ENCODE data around the gene TLE4.

The TLE4 gene

DNA sequence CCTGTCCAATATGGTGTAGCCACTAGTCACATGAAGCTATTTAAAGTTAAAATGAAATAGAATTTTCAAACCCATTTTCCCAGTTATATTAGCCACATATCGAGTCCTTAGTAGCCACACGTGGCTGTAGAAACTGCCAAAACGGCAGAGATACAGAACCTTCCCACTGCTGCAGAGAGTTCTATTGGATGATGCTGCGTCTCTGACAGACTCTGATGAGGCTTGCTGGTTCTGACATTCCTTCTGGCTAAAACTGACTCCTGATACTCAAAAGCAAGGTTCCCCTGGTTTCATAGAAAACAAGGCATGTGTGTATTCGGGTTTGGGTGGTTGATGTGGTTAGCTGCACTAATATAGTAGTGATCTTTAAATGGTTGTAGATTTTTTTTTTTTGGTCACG, 91.5 kb downstream of the TLE4 start:
- DNase-seq (ENCODE audit: low read depth, low spot score) = no peak

DNA sequence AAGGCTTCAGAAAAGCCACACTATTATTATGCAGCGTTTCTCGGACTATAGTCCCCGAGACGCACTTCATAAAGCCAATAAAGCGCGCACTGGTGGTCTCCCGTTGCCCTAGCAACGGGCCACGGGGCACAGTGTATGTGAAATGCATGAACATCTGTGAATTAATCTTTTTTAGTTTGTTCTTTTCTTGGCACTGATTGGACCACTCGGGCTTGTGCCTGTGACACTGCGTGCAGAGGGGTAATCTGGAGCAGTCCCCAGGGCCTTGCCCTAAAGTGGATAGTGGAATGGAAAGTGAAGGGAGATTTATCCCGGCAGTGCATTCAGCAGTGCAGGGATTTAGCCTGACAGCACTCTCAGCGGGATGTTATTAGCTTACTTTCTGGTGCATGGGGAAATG, 92.1 kb downstream of the TLE4 start:
- no peak for DNase-seq (ENCODE audit: low read depth, low spot score)

DNA sequence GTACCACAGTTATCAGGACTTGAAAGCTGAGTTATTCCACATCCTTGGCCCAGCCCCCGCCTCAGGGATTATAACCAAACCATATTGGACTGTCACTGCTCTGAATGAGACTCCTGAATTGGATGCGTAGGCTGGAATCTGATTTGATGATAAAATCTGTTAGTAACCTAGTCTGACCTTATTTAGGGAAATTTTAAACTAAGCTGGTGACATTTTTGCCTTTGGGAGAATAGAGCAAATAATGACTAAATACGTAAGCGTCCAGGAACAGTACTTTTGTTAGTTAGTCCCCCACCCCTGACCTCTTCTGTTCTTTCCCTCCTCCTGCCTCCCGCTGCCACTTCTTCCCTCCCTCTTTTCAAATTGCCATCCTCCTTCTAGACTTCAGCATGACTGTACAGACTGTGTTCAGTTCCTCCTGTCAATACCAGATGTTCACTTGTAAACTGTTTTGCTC, 92.6 kb downstream of the TLE4 start:
- no peak for DNase-seq (ENCODE audit: low read depth, low spot score)

GRCh38 chr9:79665369-79665768, 93.6 kb downstream of the TLE4 start:
- no peak for DNase-seq (ENCODE audit: low read depth, low spot score)

DNA sequence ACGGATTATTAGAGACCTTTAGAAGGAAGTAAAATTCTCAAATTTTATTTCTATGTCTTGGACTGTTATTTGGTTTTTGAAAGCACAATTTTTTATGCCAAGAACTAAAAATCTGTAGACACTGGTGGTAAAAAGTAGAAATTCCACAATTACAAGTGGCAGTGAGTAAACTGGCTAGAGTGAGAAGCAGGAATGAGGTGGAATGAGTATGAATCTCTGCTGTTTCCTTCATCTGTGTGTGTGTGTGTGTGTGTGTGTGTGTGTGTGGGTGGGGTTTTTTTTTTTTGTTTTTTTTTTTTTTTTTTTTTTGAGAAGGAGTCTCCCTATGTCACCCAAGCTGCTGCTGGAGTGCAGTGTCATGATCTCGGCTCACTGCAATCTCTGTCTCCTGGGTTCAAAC, 94.2 kb downstream of the TLE4 start:
- DNase-seq (ENCODE audit: low read depth, low spot score) = no peak

GRCh38 chr9:79667120-79667519, 95.4 kb downstream of the TLE4 start:
- no peak for DNase-seq (ENCODE audit: low read depth, low spot score)

GRCh38 chr9:79667817-79668436, 96.2 kb downstream of the TLE4 start:
- DNase-seq (ENCODE audit: low read depth, low spot score) = no peak

GRCh38 chr9:79668956-79669355, 97.2 kb downstream of the TLE4 start:
- DNase-seq (ENCODE audit: low read depth, low spot score) = no peak

- DNase-seq (ENCODE audit: low read depth, low spot score) = no peak
These were observed 98.7 kb downstream of the TLE4 start for GRCh38 chr9:79670269-79670961.

DNA sequence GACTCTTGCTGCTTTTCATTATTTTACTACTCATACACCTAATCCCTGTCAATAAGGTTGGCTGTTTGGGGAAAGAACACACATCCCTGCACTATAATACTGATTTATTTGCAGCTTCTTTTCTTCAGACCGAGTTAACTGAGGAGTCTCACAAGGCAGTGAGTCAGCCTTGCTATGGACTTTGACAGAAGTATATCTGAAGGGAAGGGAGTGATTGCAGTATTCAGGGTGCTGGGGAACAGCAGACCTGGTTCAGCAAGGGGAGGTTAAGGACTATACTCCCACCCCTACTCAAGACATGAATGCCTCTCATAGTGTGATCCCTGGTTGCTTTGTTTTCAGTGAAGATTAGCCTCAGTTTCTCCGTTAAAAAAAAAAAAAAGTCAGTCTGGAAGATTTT, 99.8 kb downstream of the TLE4 start:
- DNase-seq (ENCODE audit: low read depth, low spot score) = no peak

GRCh38 chr9:79672236-79672635, 100.5 kb downstream of the TLE4 start:
- no peak for DNase-seq (ENCODE audit: low read depth, low spot score)

- DNase-seq (ENCODE audit: low read depth, low spot score) = no peak
These were observed 101.1 kb downstream of the TLE4 start for GRCh38 chr9:79672891-79673290.

DNA sequence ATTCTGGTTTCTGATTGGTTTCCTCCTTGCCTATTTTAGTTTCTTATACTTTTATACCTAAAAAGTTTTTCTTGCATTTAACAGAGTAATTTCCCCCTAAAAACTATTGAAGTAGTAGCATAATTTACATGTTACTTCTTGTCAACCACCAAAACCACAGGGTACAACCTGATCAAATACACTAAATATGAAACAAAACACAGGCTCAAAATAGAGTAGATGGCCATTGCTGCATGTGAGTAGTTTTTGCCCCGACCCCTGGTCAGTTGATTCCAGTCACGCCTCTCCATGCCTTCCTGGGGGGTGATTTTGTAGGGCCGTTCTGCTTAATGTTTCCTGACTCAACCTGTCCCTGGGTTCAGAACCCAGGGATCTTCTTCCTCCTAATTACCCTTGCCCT, 101.8 kb downstream of the TLE4 start:
- DNase-seq (ENCODE audit: low read depth, low spot score) = no peak

DNA sequence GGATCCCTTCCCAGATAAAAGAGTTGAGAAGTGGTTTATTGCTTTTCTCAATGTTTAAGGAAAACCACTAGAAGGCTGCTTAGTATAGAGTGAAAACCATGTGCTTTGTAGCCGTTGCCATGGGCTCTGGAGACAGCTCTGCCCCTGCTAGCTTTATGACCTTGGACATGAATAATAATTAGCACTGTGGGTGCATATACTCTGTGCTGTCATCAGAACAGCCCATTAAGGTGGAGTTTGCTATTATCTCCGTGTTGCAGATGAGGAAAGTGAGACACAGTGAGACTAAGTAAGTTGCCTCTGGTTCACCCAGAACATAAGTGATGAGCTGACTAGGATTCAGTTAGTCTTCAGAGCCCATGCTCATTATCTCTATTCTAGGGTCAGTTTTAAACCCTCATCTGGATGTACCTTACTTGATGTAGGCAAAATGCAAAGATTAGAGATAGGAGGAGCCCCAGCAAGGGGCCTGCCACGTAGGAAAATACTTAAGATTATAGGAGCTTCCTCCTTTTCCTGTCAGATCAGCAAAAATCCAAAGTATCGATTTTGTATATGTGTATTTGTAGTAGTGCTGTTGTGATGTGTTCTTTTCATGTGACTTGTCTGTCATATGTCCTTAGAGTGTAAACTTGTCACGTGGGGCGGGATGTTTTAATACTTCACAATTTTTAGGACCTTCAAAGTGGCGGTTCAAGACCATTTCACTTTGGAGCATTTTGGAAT, 102.5 kb downstream of the TLE4 start:
- no peak for DNase-seq (ENCODE audit: low read depth, low spot score)

GRCh38 chr9:79681576-79681975, 109.8 kb downstream of the TLE4 start:
- DNase-seq (ENCODE audit: low read depth, low spot score) = no peak

DNA sequence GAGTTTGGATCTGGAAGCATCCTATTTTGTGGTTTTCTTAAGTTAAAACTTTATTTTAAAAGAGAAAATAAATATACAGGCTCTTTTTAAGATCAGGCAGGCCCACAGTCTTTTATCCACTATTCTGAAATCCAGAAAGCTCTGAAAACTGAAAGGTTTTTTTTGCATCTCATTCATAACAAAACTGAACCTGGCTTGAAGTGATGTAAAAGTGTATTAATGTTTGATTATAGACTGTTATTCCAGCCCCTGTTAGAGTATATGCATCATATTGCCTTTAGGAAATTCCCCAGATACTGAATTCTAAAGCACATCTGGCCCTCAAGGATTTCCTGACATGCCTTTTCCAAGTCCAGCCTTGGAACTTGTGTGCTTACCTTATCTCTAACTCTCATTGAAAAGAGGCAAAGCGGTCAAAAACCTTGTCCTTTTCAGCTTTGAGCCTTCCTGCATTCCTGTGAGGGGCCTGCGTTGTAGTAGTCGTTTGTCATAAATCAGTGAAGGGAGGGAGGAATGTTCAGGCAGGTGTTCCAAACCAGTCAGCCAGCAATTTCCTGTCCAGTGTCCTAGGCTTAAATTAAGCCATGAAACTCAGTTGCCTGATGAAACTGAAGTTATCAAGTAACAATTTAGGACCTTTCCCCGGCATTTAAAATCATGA, 110.4 kb downstream of the TLE4 start:
- no peak for DNase-seq (ENCODE audit: low read depth, low spot score)

- no peak for DNase-seq (ENCODE audit: low read depth, low spot score)
These were observed 112.3 kb downstream of the TLE4 start for GRCh38 chr9:79684059-79684458.

GRCh38 chr9:79684711-79685575, 113.2 kb downstream of the TLE4 start:
- no peak for DNase-seq (ENCODE audit: low read depth, low spot score)

DNA sequence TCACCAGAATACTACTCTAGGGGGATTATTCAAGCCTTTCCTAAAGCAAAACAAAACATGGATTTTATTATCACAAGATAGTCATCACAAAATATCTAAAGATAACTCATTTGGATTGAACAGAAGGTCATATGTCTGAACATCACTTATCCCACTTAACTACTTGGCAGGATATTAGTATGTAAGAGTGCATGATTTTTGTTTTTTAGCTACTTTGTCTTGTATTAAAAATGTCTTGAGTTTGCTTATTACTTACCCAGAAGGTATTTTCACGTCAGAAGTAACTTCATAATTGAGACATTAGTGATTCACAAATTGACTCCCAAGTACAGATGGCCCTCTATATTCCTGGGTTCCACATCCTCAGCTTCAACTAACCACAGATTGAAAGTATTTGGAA, 113.8 kb downstream of the TLE4 start:
- no peak for DNase-seq (ENCODE audit: low read depth, low spot score)

DNA sequence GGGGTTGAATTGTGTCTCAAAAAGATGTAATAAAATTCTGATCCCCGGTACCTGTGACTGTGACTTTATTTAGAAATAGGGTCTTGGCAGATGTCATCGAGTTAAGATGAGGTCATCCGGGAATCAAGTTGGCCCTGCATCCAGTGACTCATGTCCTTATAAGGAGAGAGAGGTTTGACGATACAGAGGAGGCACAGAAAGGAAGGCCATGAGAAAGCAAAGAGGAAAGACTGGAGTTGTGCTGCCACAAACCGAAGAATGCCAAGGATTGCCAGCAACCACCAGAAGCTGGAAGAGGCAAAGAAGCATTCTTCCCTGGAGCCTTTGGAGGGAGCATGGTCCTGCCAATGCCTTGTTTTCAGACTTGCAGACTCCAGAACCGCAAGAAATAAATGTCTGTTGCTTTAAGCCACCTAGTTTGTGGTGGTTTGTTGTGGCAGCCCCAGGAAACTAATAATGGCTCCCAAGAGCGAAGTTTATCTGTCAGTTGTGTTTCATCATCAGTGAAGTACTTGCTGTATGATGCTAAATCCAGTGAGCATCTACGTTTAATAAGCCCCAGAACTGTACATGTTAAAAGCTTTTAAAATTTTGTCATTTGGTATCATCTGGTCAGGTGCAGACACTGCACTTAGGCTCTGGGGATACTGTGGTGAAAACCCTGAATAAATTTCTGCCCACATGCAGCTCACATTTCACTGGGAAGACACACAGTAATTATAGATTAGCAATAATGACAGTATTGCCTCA, 114.8 kb downstream of the TLE4 start:
- DNase-seq (ENCODE audit: low read depth, low spot score) = no peak

DNA sequence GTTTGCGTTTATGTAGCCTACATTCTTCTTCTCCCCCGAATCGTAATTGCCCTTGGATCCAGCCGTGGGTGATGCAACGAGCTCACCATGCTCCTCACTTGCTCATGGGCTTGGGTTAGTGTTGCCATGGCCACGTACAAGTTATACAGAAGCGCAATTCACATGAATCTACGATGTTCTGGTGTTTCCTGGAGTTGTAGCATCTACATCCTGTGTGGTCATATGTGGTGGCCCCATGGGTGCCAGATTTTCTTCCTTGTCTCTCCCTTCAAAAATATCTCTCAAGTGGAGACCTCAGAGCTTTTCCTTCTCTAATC, 115.3 kb downstream of the TLE4 start:
- no peak for DNase-seq (ENCODE audit: low read depth, low spot score)

All from activated CD4-positive, CD25-positive, alpha-beta regulatory T cell treated with anti-CD3 and anti-CD28 coated beads, Interleukin-2, amount 50 U/mL, for 16 hours (primary cell).